ENCODE measurements around the gene NUBP1.

Gene NUBP1

GRCh38 chr16:10809706-10810105, 66.1 kb downstream of the NUBP1 start:
- H3K9ac ChIP-seq (ENCODE audit: low read depth, low read length, poor library complexity, severe bottlenecking), result no peak overlapping the region

DNA sequence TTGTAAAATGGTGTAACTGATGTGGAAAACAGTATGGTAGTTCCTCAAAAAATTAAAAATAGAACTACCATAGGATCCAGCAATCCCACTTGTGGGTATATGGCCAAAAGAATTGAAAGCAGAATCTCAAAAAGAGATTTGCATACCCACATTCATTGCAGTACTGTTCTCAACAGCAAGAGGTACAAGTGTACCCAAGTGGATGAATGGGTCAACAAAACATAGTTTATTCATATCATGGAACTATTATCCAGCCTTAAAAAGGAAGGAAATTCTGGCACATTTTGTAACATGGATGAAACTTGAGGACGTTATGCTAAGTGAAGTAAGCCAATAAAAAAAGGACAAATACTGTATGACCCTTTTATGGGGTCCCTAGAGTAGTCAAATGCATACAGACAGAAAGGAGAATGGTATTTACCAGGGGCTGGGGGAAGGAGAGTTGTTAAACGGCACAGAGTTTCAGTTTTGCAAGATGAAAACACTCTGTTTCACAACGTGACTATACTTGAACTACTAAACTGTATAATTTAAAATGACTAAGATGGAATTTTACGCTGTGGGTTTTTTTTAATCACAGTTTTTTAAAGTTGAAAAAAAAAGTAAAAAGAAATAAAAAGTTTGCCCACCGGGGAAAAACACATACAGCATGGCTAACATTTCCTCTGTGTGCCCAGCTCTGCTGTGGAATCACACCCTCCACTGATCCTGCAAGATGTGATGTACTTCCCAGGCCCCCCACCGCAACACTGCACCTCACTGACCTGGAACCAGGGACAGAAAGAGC, 68.9 kb downstream of the NUBP1 start:
- Histone ChIP-seq H3K9ac (ENCODE audit: low read depth, low read length, poor library complexity, severe bottlenecking) (no peak overlapping the region), H3K4me1 (ENCODE audit: insufficient read depth, low read length, poor library complexity, severe bottlenecking) (no peaks in the 10 kb centered on the region), H3K4me3 (ENCODE audit: low read length, poor library complexity, severe bottlenecking) (no peak overlapping the region), H2AFZ (ENCODE audit: low read length) (no peak overlapping the region), H3F3A (ENCODE audit: low read depth) (no peaks in the 10 kb centered on the region), H3K9me2 (replicated peaks; ENCODE audit: low read depth, low read length) (no peaks in the 10 kb centered on the region), H3K4me2 (ENCODE audit: low read depth, low read length, poor library complexity, severe bottlenecking) (no peak overlapping the region), H3K27me3 (ENCODE audit: insufficient read depth, low read length, poor library complexity, severe bottlenecking) (no peaks in the 10 kb centered on the region), H3K79me2 (ENCODE audit: insufficient read depth, low read length) (no peaks in the 10 kb centered on the region), H3K9me3 (ENCODE audit: insufficient read depth, low read depth, low read length) (no peaks in the 10 kb centered on the region), H3K36me3 (ENCODE audit: insufficient read depth, low read length) (no peaks in the 10 kb centered on the region), H4K20me1 (ENCODE audit: insufficient read depth, low read length, poor library complexity, severe bottlenecking) (no peaks in the 10 kb centered on the region)
- TF ChIP-seq, protein P1, sequence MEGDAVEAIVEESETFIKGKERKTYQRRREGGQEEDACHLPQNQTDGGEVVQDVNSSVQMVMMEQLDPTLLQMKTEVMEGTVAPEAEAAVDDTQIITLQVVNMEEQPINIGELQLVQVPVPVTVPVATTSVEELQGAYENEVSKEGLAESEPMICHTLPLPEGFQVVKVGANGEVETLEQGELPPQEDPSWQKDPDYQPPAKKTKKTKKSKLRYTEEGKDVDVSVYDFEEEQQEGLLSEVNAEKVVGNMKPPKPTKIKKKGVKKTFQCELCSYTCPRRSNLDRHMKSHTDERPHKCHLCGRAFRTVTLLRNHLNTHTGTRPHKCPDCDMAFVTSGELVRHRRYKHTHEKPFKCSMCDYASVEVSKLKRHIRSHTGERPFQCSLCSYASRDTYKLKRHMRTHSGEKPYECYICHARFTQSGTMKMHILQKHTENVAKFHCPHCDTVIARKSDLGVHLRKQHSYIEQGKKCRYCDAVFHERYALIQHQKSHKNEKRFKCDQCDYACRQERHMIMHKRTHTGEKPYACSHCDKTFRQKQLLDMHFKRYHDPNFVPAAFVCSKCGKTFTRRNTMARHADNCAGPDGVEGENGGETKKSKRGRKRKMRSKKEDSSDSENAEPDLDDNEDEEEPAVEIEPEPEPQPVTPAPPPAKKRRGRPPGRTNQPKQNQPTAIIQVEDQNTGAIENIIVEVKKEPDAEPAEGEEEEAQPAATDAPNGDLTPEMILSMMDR (conservative IDR thresholded peaks at IDR 0.05; ENCODE audit: low read length), result no peak
- no peak for TF ChIP-seq EZH2phosphoT487 (IDR thresholded peaks at IDR 0.05; ENCODE audit: borderline replicate concordance)

More at GRCh38 chr16:10809706-10810105, 66.1 kb downstream of the NUBP1 start:
- H4K20me1 ChIP-seq (ENCODE audit: insufficient read depth, low read length, poor library complexity, severe bottlenecking), result no peaks in the 10 kb centered on the region
- H3K9me3 ChIP-seq (ENCODE audit: insufficient read depth, low read depth, low read length), result no peaks in the 10 kb centered on the region
- no peaks in the 10 kb centered on the region for H3K79me2 ChIP-seq (ENCODE audit: insufficient read depth, low read length)
- H3K27me3 ChIP-seq (ENCODE audit: insufficient read depth, low read length, poor library complexity, severe bottlenecking), result no peaks in the 10 kb centered on the region
- no peaks in the 10 kb centered on the region for H3F3A ChIP-seq (ENCODE audit: low read depth)
- no peaks in the 10 kb centered on the region for H3K36me3 ChIP-seq (ENCODE audit: insufficient read depth, low read length)
- H3K4me1 ChIP-seq (ENCODE audit: insufficient read depth, low read length, poor library complexity, severe bottlenecking), result no peaks in the 10 kb centered on the region
- no peak overlapping the region for H2AFZ ChIP-seq (ENCODE audit: low read length)
- H3K4me3 ChIP-seq (ENCODE audit: low read length, poor library complexity, severe bottlenecking), result no peak overlapping the region
- TF ChIP-seq, protein P1 (conservative IDR thresholded peaks at IDR 0.05; ENCODE audit: low read length), result no peak
- TF ChIP-seq EZH2phosphoT487 (IDR thresholded peaks at IDR 0.05; ENCODE audit: borderline replicate concordance), result no peak
- no peaks in the 10 kb centered on the region for H3K9me2 ChIP-seq (replicated peaks; ENCODE audit: low read depth, low read length)
- no peak overlapping the region for H3K4me2 ChIP-seq (ENCODE audit: low read depth, low read length, poor library complexity, severe bottlenecking)

DNA sequence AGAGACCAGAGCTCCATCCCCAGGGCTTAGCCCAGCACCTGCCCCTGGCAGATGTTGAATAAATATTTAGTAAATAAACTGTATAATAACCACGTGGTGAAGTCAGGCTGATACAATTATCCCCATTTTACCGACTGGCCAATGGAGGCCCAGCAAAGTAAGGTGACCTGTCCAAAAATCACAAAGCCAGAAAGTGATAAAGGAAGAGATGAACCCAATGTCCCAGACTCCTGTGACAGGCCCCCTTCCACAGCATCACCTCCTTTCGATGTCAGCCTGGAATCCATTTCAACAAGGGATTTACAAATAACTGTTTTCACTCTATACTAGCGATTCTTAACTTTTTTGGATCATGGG, 69.4 kb downstream of the NUBP1 start:
- H3F3A ChIP-seq (ENCODE audit: low read depth), result no peaks in the 10 kb centered on the region
- H2AFZ ChIP-seq (ENCODE audit: low read length), result no peak overlapping the region
- no peak overlapping the region for H3K9ac ChIP-seq (ENCODE audit: low read depth, low read length, poor library complexity, severe bottlenecking)
- no peak overlapping the region for H3K4me2 ChIP-seq (ENCODE audit: low read depth, low read length, poor library complexity, severe bottlenecking)
- no peaks in the 10 kb centered on the region for H3K9me3 ChIP-seq (ENCODE audit: insufficient read depth, low read depth, low read length)
- H3K4me1 ChIP-seq (ENCODE audit: insufficient read depth, low read length, poor library complexity, severe bottlenecking), result no peaks in the 10 kb centered on the region
- no peak overlapping the region for H3K4me3 ChIP-seq (ENCODE audit: low read length, poor library complexity, severe bottlenecking)
- H3K27me3 ChIP-seq (ENCODE audit: insufficient read depth, low read length, poor library complexity, severe bottlenecking), result no peaks in the 10 kb centered on the region
- TF ChIP-seq, protein P1 (conservative IDR thresholded peaks at IDR 0.05; ENCODE audit: low read length), result no peak
- no peak for TF ChIP-seq EZH2phosphoT487 (IDR thresholded peaks at IDR 0.05; ENCODE audit: borderline replicate concordance)
- no peaks in the 10 kb centered on the region for H3K36me3 ChIP-seq (ENCODE audit: insufficient read depth, low read length)
- H4K20me1 ChIP-seq (ENCODE audit: insufficient read depth, low read length, poor library complexity, severe bottlenecking), result no peaks in the 10 kb centered on the region
- H3K79me2 ChIP-seq (ENCODE audit: insufficient read depth, low read length), result no peaks in the 10 kb centered on the region
- H3K9me2 ChIP-seq (replicated peaks; ENCODE audit: low read depth, low read length), result no peaks in the 10 kb centered on the region

All from Loucy (cell line).